Right lung (tissue), 5 donors: Measurements from ENCODE around the gene TFEB. TPM values are rescaled to one million over a fixed set of nuclear protein-coding genes. Genes with fewer than 3 reads are reported as not detected.

Experiments used
- DNase-seq, 2 donors: peaks; one replicate each; pipeline ENCODE4 v3.0.0-alpha.2; 2013
- polyA plus RNA-seq, 5 donors: library from polyadenylated mRNA; unstranded; fragments of 120-200 nt; gene quantifications; one replicate each; pipeline versions ENCODE4 v1.2.1 to v1.2.3, GENCODE V29; 2013; ENCODE audit warnings: inconsistent platforms in 1 of 5, low replicate concordance in 1 of 5; ENCODE audit not compliant: insufficient read length in 5 of 5, insufficient read depth in 1 of 5

The TFEB gene
- polyA plus RNA-seq, 5 donors: 5.7 to 14.8 (median 9.2) TPM

GRCh38 chr6:41724586-41725501 is 10.6 kb downstream of the TFEB start:
- no peak for DNase-seq

- DNase-seq: no peak
These were observed 11.2 kb downstream of the TFEB start for GRCh38 chr6:41724228-41724580.

GRCh38 chr6:41723530-41724227 is 11.7 kb downstream of the TFEB start:
- peak; percentile 52 to 54 for DNase-seq

- DNase-seq: no peak
These were observed 12.4 kb downstream of the TFEB start for GRCh38 chr6:41722969-41723529.

- DNase-seq: no peak
These were observed 14.0 kb downstream of the TFEB start for GRCh38 chr6:41721414-41721813.

GRCh38 chr6:41720783-41721182 is 14.6 kb downstream of the TFEB start:
- DNase-seq: no peak

- DNase-seq: no peak
These were observed 15.2 kb downstream of the TFEB start for GRCh38 chr6:41720262-41720620.

- no peak for DNase-seq
These were observed 15.8 kb downstream of the TFEB start for GRCh38 chr6:41719436-41720261.

GRCh38 chr6:41718828-41719227 is 16.6 kb downstream of the TFEB start:
- no peak for DNase-seq

GRCh38 chr6:41717392-41717736 is 18.0 kb downstream of the TFEB start:
- DNase-seq: no peak

GRCh38 chr6:41716516-41717391 is 18.7 kb downstream of the TFEB start:
- no peak for DNase-seq

GRCh38 chr6:41715795-41716515 is 19.5 kb downstream of the TFEB start:
- DNase-seq: no peak

GRCh38 chr6:41714556-41715273 is 20.7 kb downstream of the TFEB start:
- no peak for DNase-seq

- DNase-seq: no peak
These were observed 21.6 kb downstream of the TFEB start for GRCh38 chr6:41713650-41714291.

GRCh38 chr6:41713159-41713649 is 22.2 kb downstream of the TFEB start:
- DNase-seq: no peak

- DNase-seq: peak in 1 of 2 donors; percentile 25
These were observed 22.7 kb downstream of the TFEB start for GRCh38 chr6:41712651-41713103.

- DNase-seq: no peak
These were observed 23.9 kb downstream of the TFEB start for GRCh38 chr6:41711323-41712038.

GRCh38 chr6:41709375-41709774 is 26.0 kb downstream of the TFEB start:
- DNase-seq: no peak
